DND-41 (cell line): ENCODE measurements around the gene HIVEP2.
A peak's percentile ranks its signal among the peaks of the same experiment; 100 is the strongest.

Experiments
- ATAC-seq: fragments of 200-7000 bp; cut with Tn5 transposase; 3 replicates; pipeline ENCODE4 v1.9.1; 2021; ENCODE audit warnings: low read depth; ENCODE audit not compliant: insufficient read depth
- DNase-seq: peaks from one replicate; pipeline ENCODE4 v3.0.0-alpha.2; 2020
- H2AFZ ChIP-seq: 2 replicates; pipeline ENCODE4 v1.6.0; 2012; ENCODE audit warnings: low read depth, low read length
- H3K27ac ChIP-seq: 2 replicates; pipeline ENCODE4 v1.5.1; 2012; ENCODE audit warnings: low read length, inconsistent platforms
- H3K27me3 ChIP-seq: fragments of 200-600 bp; sonication (generic); 2 replicates; pipeline ENCODE4 v1.6.0; 2012; ENCODE audit warnings: low read length, mild to moderate bottlenecking, inconsistent platforms; ENCODE audit not compliant: insufficient read depth, poor library complexity
- H3K36me3 ChIP-seq: 2 replicates; pipeline ENCODE4 v1.5.1; 2012; ENCODE audit warnings: low read length, inconsistent platforms; ENCODE audit not compliant: insufficient read depth
- H3K4me1 ChIP-seq: 2 replicates; pipeline ENCODE4 v1.5.1; 2012; ENCODE audit warnings: mild to moderate bottlenecking, low read length; ENCODE audit not compliant: insufficient read depth
- H3K4me2 ChIP-seq: 2 replicates; pipeline ENCODE4 v1.6.0; 2012; ENCODE audit warnings: mild to moderate bottlenecking, moderate library complexity, low read length, inconsistent platforms; ENCODE audit not compliant: insufficient read depth
- H3K4me3 ChIP-seq, 2 experiments: fragments of 200-600 bp in 1 of 2; shearing (Covaris generic) in 1 of 2; 2 replicates each; pipeline ENCODE4 v1.5.1; 2012 to 2016; ENCODE audit warnings: inconsistent platforms in 2 of 2, low read length in 2 of 2, mild to moderate bottlenecking in 2 of 2, low read depth in 1 of 2, moderate library complexity in 1 of 2
- H3K79me2 ChIP-seq: 2 replicates; pipeline ENCODE4 v1.6.0; 2012; ENCODE audit warnings: low read length, inconsistent platforms; ENCODE audit not compliant: insufficient read depth
- H3K9ac ChIP-seq: 2 replicates; pipeline ENCODE4 v1.6.0; 2012; ENCODE audit warnings: low read depth, mild to moderate bottlenecking, inconsistent platforms, low read length, moderate library complexity
- H3K9me3 ChIP-seq: 2 replicates; pipeline ENCODE4 v1.5.1; 2012; ENCODE audit warnings: low read length, moderate library complexity, mild to moderate bottlenecking, inconsistent platforms; ENCODE audit not compliant: insufficient read depth, severe bottlenecking
- H4K20me1 ChIP-seq: 2 replicates; pipeline ENCODE4 v1.6.0; 2012; ENCODE audit warnings: low read length; ENCODE audit not compliant: insufficient read depth
- CTCF ChIP-seq: IDR thresholded peaks from 2 replicates; pipeline ENCODE4 v1.5.1; 2012; ENCODE audit warnings: borderline replicate concordance, low read length, moderate library complexity, mild to moderate bottlenecking; ENCODE audit not compliant: poor library complexity, severe bottlenecking; ENCODE audit errors: extremely low read depth
- EZH2 ChIP-seq: IDR thresholded peaks from 3 replicates; pipeline ENCODE4 v1.6.1; 2012; ENCODE audit warnings: borderline replicate concordance, low read depth, mild to moderate bottlenecking, moderate library complexity, low read length, inconsistent platforms; ENCODE audit not compliant: severe bottlenecking

The HIVEP2 gene

GRCh38 chr6:142945049-142945445 is at the start of gene HIVEP2:
HIVEP2 (minus strand) TSS chr6:142945176; CDS start chr6:142774738, 170,438 bp downstream.
- H3K36me3 ChIP-seq = no peaks in the 10 kb centered on the region
- DNase-seq = peak; percentile 81
- H2AFZ ChIP-seq = peak within 1 kb of the TSS; percentile 74
- peaks cover 11% of the 10 kb centered on the region for H3K27me3 ChIP-seq
- peak; percentile 27 for ATAC-seq
- peak within 1 kb of the TSS; percentile 99 for H3K27ac ChIP-seq
- peaks cover 32% of the 10 kb centered on the region for H3K79me2 ChIP-seq
- peak within 1 kb of the TSS; percentile 79 for H3K9ac ChIP-seq
- H3K9me3 ChIP-seq = no peaks in the 10 kb centered on the region
- peak within 1 kb of the TSS; percentile 40 to 87 for H3K4me3 ChIP-seq
- peak within 1 kb of the TSS; percentile 80 for H3K4me2 ChIP-seq
- no peak for TF ChIP-seq EZH2
- TF ChIP-seq CTCF = no peak
- peaks cover 46% of the 10 kb centered on the region for H3K4me1 ChIP-seq
- no peaks in the 10 kb centered on the region for H4K20me1 ChIP-seq

- H2AFZ ChIP-seq = no peak overlapping the region
- no peaks in the 10 kb centered on the region for H4K20me1 ChIP-seq
- no peaks in the 10 kb centered on the region for H3K4me1 ChIP-seq
- H3K4me2 ChIP-seq = no peak overlapping the region
- no peak overlapping the region for H3K9ac ChIP-seq
- ATAC-seq = no peak
- H3K36me3 ChIP-seq = no peaks in the 10 kb centered on the region
- no peak overlapping the region for H3K4me3 ChIP-seq
- no peak for DNase-seq
- no peak overlapping the region for H3K27ac ChIP-seq
- H3K79me2 ChIP-seq = no peaks in the 10 kb centered on the region
- H3K27me3 ChIP-seq = no peaks in the 10 kb centered on the region
- no peaks in the 10 kb centered on the region for H3K9me3 ChIP-seq
- no peak for TF ChIP-seq EZH2
- no peak for TF ChIP-seq CTCF
Measured at GRCh38 chr6:142993977-142994376, 49.0 kb upstream of the HIVEP2 start.

- Histone ChIP-seq H3K4me1 (no peaks in the 10 kb centered on the region), H3K9me3 (peaks cover 5% of the 10 kb centered on the region), H3K27me3 (no peaks in the 10 kb centered on the region), H3K4me2 (no peak overlapping the region), H4K20me1 (no peaks in the 10 kb centered on the region), H3K9ac (no peak overlapping the region), H3K27ac (no peak overlapping the region), H3K4me3 (no peak overlapping the region), H3K36me3 (no peaks in the 10 kb centered on the region), H2AFZ (no peak overlapping the region), H3K79me2 (no peaks in the 10 kb centered on the region)
- ATAC-seq (no peak), DNase-seq (no peak)
- TF ChIP-seq EZH2 (no peak), CTCF (no peak)
Measured at GRCh38 chr6:142987490-142987889, 42.5 kb upstream of the HIVEP2 start.

GRCh38 chr6:142985281-142985680 is 40.3 kb upstream of the HIVEP2 start:
- no peak for ATAC-seq

More at GRCh38 chr6:142985281-142985680, 40.3 kb upstream of the HIVEP2 start:
- H3K27me3 ChIP-seq = no peaks in the 10 kb centered on the region
- H4K20me1 ChIP-seq = no peaks in the 10 kb centered on the region
- H3K9me3 ChIP-seq = peaks cover 5% of the 10 kb centered on the region
- no peak overlapping the region for H3K27ac ChIP-seq
- H2AFZ ChIP-seq = no peak overlapping the region
- TF ChIP-seq EZH2 (no peak), CTCF (no peak)
- no peak for DNase-seq
- no peak overlapping the region for H3K9ac ChIP-seq
- H3K4me2 ChIP-seq = no peak overlapping the region
- H3K36me3 ChIP-seq = no peaks in the 10 kb centered on the region
- H3K79me2 ChIP-seq = no peaks in the 10 kb centered on the region
- no peaks in the 10 kb centered on the region for H3K4me1 ChIP-seq
- H3K4me3 ChIP-seq = no peak overlapping the region
